Tibial nerve (tissue), 4 donors: ENCODE results near the gene GNG2.

ENCODE experiments used
- EP300 ChIP-seq, 2 donors: sonication (generic); formaldehyde crosslinking; IDR thresholded peaks; one replicate each; pipeline ENCODE4 v1.6.1; 2017; ENCODE audit warnings: antibody characterized with exemption in 2 of 2, mild to moderate bottlenecking in 1 of 2
- TF ChIP-seq, protein P1 (sequence below), 5 experiments: fragments of 200-600 bp in 3 of 5; fragments of 450-650 bp in 2 of 5; sonication (generic) in 3 of 5; IDR thresholded peaks; one replicate each; pipeline ENCODE4 v1.5.1; 2016 to 2019; ENCODE audit warnings: antibody characterized with exemption in 5 of 5, mild to moderate bottlenecking in 3 of 5, moderate library complexity in 2 of 5

DNA sequence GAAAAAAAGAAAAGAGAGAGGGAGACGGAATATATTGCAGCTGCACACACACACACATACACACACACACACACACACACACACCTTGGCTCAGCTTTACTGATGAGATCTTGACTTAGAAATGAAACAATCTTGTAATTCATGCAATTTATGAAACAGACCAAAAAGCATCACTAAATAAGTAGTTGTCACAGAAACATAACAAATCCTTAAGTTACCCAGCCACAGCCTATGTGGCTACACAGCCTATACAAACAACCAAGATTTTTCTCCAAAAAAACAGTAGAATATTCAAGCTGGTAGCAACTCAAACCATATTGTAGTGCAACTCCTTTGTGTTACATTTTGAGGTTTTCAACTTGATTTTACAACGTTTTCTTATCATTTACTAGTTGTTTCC is 37.9 kb upstream of the GNG2 start:
- TF ChIP-seq, protein P1, sequence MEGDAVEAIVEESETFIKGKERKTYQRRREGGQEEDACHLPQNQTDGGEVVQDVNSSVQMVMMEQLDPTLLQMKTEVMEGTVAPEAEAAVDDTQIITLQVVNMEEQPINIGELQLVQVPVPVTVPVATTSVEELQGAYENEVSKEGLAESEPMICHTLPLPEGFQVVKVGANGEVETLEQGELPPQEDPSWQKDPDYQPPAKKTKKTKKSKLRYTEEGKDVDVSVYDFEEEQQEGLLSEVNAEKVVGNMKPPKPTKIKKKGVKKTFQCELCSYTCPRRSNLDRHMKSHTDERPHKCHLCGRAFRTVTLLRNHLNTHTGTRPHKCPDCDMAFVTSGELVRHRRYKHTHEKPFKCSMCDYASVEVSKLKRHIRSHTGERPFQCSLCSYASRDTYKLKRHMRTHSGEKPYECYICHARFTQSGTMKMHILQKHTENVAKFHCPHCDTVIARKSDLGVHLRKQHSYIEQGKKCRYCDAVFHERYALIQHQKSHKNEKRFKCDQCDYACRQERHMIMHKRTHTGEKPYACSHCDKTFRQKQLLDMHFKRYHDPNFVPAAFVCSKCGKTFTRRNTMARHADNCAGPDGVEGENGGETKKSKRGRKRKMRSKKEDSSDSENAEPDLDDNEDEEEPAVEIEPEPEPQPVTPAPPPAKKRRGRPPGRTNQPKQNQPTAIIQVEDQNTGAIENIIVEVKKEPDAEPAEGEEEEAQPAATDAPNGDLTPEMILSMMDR (IDR thresholded peaks at IDR 0.05), result no peak
- TF ChIP-seq EP300 (IDR thresholded peaks at IDR 0.05), result no peak
